Measurements from ENCODE around the gene BCAS1.

DNA sequence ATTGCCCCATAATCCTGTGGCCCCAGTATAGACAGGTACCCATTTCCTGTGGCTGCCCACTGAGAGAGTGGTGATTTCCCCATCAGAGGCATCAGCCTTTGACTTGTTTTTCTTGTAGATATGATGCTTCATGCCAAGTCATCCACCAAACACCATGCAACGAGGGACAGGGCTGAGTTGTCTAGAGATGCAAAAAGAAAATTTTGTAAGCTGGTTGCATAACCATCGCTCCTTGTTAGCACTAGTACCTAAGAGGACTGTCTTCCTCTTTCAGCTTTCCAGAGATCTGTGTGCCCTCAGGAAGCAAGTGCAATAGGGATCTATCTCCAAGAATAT is 166.8 kb downstream of the BCAS1 start:
- TF ChIP-seq RCOR1 (IDR thresholded peaks at IDR 0.05; ENCODE audit: low read length) (no peak), GATA2 (CRISPR knock-in tag; IDR thresholded peaks at IDR 0.05) (no peak)

Data from SK-N-SH (cell line).